Effector CD4-positive, alpha-beta T cell (primary cell): ENCODE results near the gene NANS.
A peak's percentile ranks its signal among the peaks of the same experiment; 100 is the strongest.
"Not testable (repeated sequence)": the region's sequence is repeated elsewhere in the genome, so short reads cannot be mapped to it uniquely, and the experiment has no call there.

Experiments
- DNase-seq: peaks from one replicate; pipeline ENCODE4 v3.0.0-alpha.2; 2020

Gene NANS

GRCh38 chr9:98038958-98039357 lies 17.6 kb upstream of the NANS start:
- no peak for DNase-seq

DNA sequence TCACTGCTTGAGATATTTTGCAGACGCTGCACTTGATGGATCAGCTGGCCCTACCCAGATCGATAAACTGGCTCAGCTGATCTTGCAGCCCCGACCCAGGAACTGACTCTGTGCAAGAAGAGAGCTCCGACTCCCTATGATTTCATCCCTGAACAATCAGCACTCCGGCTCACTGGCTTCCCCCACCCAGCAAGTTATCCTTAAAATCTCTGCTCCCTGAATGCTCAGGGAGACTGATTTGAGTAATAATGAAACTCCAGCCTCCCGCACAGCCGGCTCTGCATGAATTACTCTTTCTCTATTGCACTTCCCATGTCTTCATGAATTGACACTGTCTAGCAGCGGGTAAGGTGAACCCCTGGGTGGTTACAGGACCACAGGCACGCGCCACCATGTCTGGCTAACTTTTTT lies 16.9 kb upstream of the NANS start:
- no peak for DNase-seq

DNA sequence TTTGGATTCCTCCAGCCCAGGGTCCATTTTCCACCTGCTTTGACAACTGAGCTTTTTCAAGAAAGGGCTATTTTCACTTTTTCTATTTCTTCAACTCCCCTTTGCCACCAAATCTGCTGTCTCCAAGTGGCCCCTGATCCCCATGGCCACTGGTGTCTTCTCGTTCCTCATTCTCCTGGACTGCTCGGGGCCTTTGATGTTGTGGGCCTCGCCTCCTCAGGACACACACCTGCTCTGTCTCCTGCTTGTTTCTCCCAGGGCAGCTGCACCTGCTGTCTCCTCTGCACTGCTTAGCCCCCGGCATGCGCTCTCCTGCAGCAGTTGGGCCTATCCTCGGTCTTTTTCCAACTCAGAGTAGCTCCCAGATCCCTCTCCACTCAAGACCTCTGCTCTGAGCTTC lies 16.3 kb upstream of the NANS start:
- DNase-seq: no peak

DNA sequence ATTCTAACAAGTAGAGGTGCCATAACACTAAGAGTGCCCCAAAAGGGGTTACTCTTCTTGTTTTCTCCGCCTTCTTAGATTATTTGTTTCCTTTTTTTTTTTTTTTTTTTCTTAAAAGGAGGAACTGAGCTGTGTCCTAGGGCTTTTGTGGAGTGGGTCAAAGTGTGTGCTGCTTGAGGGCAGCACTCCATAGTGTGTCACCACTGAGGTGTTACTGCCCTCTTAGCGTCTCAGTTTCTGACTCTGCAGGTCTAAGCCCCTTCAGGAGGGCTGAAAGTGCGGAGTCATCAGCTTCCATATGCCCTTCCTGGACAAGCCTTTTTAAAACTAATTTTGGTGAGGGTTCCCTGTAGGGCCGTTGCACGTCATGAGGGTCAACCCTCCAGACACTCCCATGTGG lies 12.6 kb upstream of the NANS start:
- no peak for DNase-seq

GRCh38 chr9:98045234-98046179 lies 11.0 kb upstream of the NANS start:
- DNase-seq: peak; percentile 29

- DNase-seq: no peak
Measured at GRCh38 chr9:98046180-98046543, 10.4 kb upstream of the NANS start.

DNA sequence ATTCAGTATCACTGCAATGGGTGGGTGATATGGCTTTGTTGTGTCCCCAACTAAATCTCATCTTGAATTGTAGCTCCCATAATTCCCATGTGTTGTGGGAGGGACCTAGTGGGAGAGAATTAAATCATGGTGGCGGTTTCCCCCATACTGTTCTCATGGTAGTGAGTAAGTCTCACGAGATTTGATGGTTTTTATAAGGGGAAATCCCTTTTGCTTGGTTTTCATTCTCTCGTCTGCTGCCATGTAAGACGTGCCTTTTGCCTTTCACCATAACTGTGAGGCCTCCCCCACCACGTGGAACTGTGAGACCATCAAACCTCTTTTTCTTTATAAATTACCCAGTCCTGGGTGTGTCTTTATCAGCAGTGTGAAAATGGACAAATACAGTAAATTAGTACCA lies 9.5 kb upstream of the NANS start:
- DNase-seq: no peak

DNA sequence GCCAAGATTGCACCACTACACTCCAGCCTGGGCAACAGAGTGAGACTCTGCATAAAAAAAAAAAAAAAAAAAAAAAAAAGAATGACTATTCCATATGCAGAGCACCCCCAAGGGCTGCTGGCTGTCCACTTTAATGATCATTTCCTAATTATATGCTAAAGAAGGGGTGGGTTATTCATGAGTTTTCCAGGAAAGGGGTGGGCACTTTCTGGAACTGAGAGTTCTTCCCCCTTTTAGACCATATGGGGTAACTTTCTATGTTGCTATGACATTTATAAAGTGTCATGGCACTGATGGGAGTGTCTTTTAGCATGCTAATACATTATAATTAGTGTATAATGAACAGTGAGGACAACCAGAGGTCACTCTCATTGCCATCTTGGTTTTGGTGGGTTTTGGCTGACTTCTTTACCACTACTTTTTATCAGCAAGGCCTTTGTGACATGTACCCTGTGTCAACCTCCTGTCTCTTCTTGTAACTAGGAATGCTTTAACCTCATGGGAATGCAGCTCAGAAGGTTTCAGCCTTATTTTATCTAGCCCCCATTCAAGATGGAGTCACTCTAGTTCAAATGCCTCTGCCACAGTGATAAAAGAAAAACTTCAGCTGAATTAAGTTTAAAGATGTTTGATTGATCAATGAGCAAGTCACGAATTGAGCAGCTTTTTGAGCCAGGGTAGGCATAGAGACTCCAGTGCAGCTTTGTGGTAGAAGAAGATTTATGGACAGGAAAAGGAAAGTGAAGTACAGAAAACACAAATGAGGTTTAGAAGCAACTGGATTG lies 7.1 kb upstream of the NANS start:
- no peak for DNase-seq

DNA sequence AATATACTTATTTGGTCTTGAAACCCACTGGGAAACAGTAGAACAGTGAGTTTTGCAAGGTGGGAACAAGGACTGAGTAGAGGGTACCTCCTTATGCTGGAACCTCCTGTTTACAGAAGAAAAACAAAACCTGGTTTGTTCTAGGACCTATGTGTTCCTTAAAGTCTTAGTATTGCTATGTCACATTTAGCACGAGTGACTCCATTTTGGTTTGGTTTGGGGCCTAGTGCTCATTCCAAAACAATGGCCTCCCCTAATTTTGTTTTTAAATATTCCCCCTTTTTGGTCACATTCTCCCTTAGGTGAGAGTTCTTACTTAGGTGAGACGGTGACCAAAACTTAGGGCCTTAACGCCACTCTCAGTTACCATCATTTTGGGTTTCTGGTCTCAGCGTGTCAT lies 6.2 kb upstream of the NANS start:
- no peak for DNase-seq

- DNase-seq: no peak
Measured at GRCh38 chr9:98054376-98054951, 2.1 kb upstream of the NANS start.

- no peak for DNase-seq
Measured at GRCh38 chr9:98057138-98057799, 737 bp downstream of the NANS start.

- DNase-seq: no peak
Measured at GRCh38 chr9:98062161-98062560, 5.6 kb downstream of the NANS start.

GRCh38 chr9:98064623-98065392 lies 8.3 kb downstream of the NANS start:
- DNase-seq: no peak

DNA sequence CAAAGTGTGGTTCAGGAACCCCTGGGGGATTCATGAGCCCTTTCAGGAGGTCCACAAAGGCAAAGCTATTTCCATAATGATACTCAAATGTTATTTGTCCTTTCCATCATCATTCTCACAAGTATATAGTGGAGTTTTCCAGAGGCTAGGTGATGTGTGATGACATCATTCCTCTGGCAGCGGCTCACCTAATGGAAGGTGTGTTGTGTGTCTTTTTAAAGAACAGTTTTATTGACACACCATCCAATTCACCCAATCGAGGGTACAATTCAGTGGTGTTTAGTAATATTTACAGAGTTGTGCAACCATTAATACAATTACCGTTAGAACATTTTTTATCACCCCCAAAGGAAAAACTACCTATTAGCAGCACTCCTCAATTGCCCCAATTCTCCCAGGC lies 9.7 kb downstream of the NANS start:
- no peak for DNase-seq

GRCh38 chr9:98067184-98067583 lies 10.7 kb downstream of the NANS start:
- no peak for DNase-seq

DNA sequence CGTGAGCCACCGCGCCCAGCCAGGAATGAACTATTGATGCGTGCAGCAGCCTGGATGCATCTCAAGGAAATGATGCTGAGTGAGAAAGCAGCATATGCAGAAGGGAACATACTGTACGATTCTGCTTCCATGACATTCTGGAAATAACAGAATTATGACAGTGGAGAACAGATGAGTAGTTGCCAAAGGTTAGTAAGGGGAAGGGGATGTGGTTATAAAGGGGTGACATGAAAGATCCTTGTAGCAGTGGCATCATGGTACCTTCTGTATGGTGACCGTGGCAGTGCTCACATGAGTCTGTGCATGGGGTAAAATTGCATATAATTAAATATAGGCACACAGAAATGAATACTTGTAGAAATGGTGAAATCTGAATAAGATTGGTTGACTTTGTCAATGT lies 13.0 kb downstream of the NANS start:
- DNase-seq: no peak

GRCh38 chr9:98070704-98071103 lies 14.2 kb downstream of the NANS start:
- no peak for DNase-seq

- no peak for DNase-seq
Measured at GRCh38 chr9:98071737-98072136, 15.2 kb downstream of the NANS start.

GRCh38 chr9:98074115-98074990 lies 17.8 kb downstream of the NANS start:
- peak; percentile 59 for DNase-seq

GRCh38 chr9:98075332-98075805 lies 18.8 kb downstream of the NANS start:
- DNase-seq: no peak

- DNase-seq: not testable (repeated sequence)
Measured at GRCh38 chr9:98076514-98076890, 20.0 kb downstream of the NANS start.
